Measurements from ENCODE around the gene PCDHGA2. TPM values are rescaled to one million over a fixed set of nuclear protein-coding genes. Genes with fewer than 3 reads are reported as not detected.
A peak's percentile ranks its signal among the peaks of the same experiment; 100 is the strongest.
"Not testable (repeated sequence)": the region's sequence is repeated elsewhere in the genome, so short reads cannot be mapped to it uniquely, and the experiment has no call there.

The PCDHGA2 gene
- polyA plus RNA-seq, 1 experiment: 6.3 TPM

GRCh38 chr5:141384471-141385267, 46.1 kb downstream of the PCDHGA2 start:
- Histone ChIP-seq H3K4me3 (ENCODE audit: low read depth, low read length) (no peak overlapping the region), H3K27ac (ENCODE audit: low read depth, low read length) (no peak overlapping the region), H3K27me3 (ENCODE audit: control insufficient read depth, insufficient read depth, low read length) (peaks cover 6% of the 10 kb centered on the region), H3K9me3 (ENCODE audit: control insufficient read depth, insufficient read depth, low read length) (peaks cover 56% of the 10 kb centered on the region)
- DNase-seq (ENCODE audit: low read depth, low spot score): no peak
- POLR2A ChIA-PET: no interaction called here
- no peak for TF ChIP-seq CTCF (IDR thresholded peaks at IDR 0.05; ENCODE audit: low read depth, low read length)
- CTCF ChIA-PET: interaction anchor here (1.4 to 4.8 kb wide), 2 partner anchors 15 to 174 kb away, joined by 3 to 20 read pairs; no protein-coding TSS in a partner anchor

GRCh38 chr5:141387557-141388311, 49.2 kb downstream of the PCDHGA2 start, which contains the start of gene PCDHGB4:
PCDHGB4 (plus strand) TSS chr5:141387698; CDS start chr5:141387885, 187 bp downstream.
- H3K27me3 ChIP-seq (ENCODE audit: control insufficient read depth, insufficient read depth, low read length); POLR2A ChIA-PET; H3K27ac ChIP-seq (ENCODE audit: low read depth, low read length); DNase-seq (ENCODE audit: low read depth, low spot score): not testable (repeated sequence)
- Histone ChIP-seq H3K9me3 (ENCODE audit: control insufficient read depth, insufficient read depth, low read length) (peaks cover 56% of the 10 kb centered on the region), H3K4me3 (ENCODE audit: low read depth, low read length) (peak within 1 kb of the TSS; percentile 31; the same call in 1 of the 2 replicates)
- peak; percentile 43 for TF ChIP-seq CTCF (IDR thresholded peaks at IDR 0.05; ENCODE audit: low read depth, low read length)
- CTCF ChIA-PET: interaction anchor here (0.7 to 4.8 kb wide), 3 partner anchors 57 to 176 kb away, joined by 3 to 20 read pairs (median 16); partner anchors contain the start of gene PCDHGA1

GRCh38 chr5:141388661-141389060, 50.1 kb downstream of the PCDHGA2 start:
- H3K9me3 ChIP-seq (ENCODE audit: control insufficient read depth, insufficient read depth, low read length): peaks cover 56% of the 10 kb centered on the region
- POLR2A ChIA-PET: no interaction called here
- no peak overlapping the region for H3K27ac ChIP-seq (ENCODE audit: low read depth, low read length)
- TF ChIP-seq CTCF (IDR thresholded peaks at IDR 0.05; ENCODE audit: low read depth, low read length): no peak
- H3K4me3 ChIP-seq (ENCODE audit: low read depth, low read length): no peak overlapping the region
- CTCF ChIA-PET: interaction anchor here (4.8 kb wide), 1 partner anchor 170 kb away, joined by 20 read pairs; no protein-coding TSS in a partner anchor
- peaks cover 2% of the 10 kb centered on the region for H3K27me3 ChIP-seq (ENCODE audit: control insufficient read depth, insufficient read depth, low read length)
- no peak for DNase-seq (ENCODE audit: low read depth, low spot score)

GRCh38 chr5:141389153-141390042, 50.8 kb downstream of the PCDHGA2 start:
- no peak overlapping the region for H3K4me3 ChIP-seq (ENCODE audit: low read depth, low read length)
- CTCF ChIA-PET: interaction anchor here (0.8 to 4.8 kb wide), 4 partner anchors 15 to 174 kb away, joined by 3 to 25 read pairs (median 12); no protein-coding TSS in a partner anchor
- H3K27ac ChIP-seq (ENCODE audit: low read depth, low read length): no peak overlapping the region
- POLR2A ChIA-PET: no interaction called here
- peaks cover 55% of the 10 kb centered on the region for H3K9me3 ChIP-seq (ENCODE audit: control insufficient read depth, insufficient read depth, low read length)
- no peak for DNase-seq (ENCODE audit: low read depth, low spot score)
- no peak for TF ChIP-seq CTCF (IDR thresholded peaks at IDR 0.05; ENCODE audit: low read depth, low read length)
- H3K27me3 ChIP-seq (ENCODE audit: control insufficient read depth, insufficient read depth, low read length): no peaks in the 10 kb centered on the region
